Heart right ventricle (tissue), 16 donors: ENCODE results near the gene CAMK2A. TPM values are rescaled to one million over a fixed set of nuclear protein-coding genes. Genes with fewer than 3 reads are reported as not detected.

Experiments
- ATAC-seq, 8 donors: fragments of 200-7000 bp; cut with Tn5 transposase; one replicate each; pipeline ENCODE4 v1.9.1; 2020; ENCODE audit warnings: mild to moderate bottlenecking in 8 of 8, moderate library complexity in 8 of 8, moderate number of reproducible peaks in 1 of 8
- DNase-seq, 2 donors: peaks; one replicate each; pipeline ENCODE4 v3.0.0-alpha.2; 2020
- H3K27ac ChIP-seq, 10 donors: fragments of 200-600 bp; sonication (generic) in 2 of 10; one replicate each; pipeline versions ENCODE4 v1.5.0 to v1.8.0; 2020 to 2022; ENCODE audit warnings: mild to moderate bottlenecking in 3 of 10
- H3K27me3 ChIP-seq, 7 donors: fragments of 200-600 bp; one replicate each; pipeline ENCODE4 v1.8.0; 2021 to 2022; ENCODE audit warnings: mild to moderate bottlenecking in 2 of 7
- H3K36me3 ChIP-seq, 9 donors: fragments of 200-600 bp; sonication (generic) in 1 of 9; one replicate each; pipeline versions ENCODE4 v1.5.0 to v1.8.0; 2020 to 2022; ENCODE audit warnings: mild to moderate bottlenecking in 2 of 9
- H3K4me1 ChIP-seq, 9 donors: fragments of 200-600 bp; sonication (generic) in 1 of 9; one replicate each; pipeline versions ENCODE4 v1.5.0 to v1.8.0; 2020 to 2022; ENCODE audit warnings: mild to moderate bottlenecking in 4 of 9
- H3K4me3 ChIP-seq, 10 donors: fragments of 200-600 bp; sonication (generic) in 2 of 10; one replicate each; pipeline versions ENCODE4 v1.5.0 to v1.8.0; 2020 to 2022; ENCODE audit warnings: mild to moderate bottlenecking in 7 of 10, moderate library complexity in 2 of 10
- H3K9me3 ChIP-seq, 11 donors: fragments of 200-600 bp in 10 of 11; sonication (generic) in 2 of 11; one replicate each; pipeline versions ENCODE4 v1.5.0 to v1.8.0; 2013 to 2022; ENCODE audit warnings: mild to moderate bottlenecking in 2 of 11, control low read depth in 1 of 11, moderate library complexity in 1 of 11
- CTCF ChIP-seq, 9 donors: fragments of 200-600 bp; sonication (generic) in 2 of 9; IDR thresholded peaks; one replicate each; pipeline versions ENCODE4 v1.5.0 to v1.8.0; 2021 to 2022; ENCODE audit warnings: antibody characterized with exemption in 9 of 9, mild to moderate bottlenecking in 5 of 9, moderate library complexity in 1 of 9
- WGBS, 2 donors: extraction: QIAGEN DNeasy Blood & Tissue Kit; methylation state at CpG; one replicate each; pipeline ENCODE4 v1.1.7; 2013; ENCODE audit warnings: inconsistent platforms in 1 of 2; 5-methylcytosine and 5-hydroxymethylcytosine counted together
- intact Hi-C, 10 donors: fragments of 100-400 bp; cut with DNase I; formaldehyde crosslinking; loops; one replicate each; pipeline versions ENCODE4 v1.11.1 to v1.14.2; 2022
- polyA plus RNA-seq, 2 donors: library from polyadenylated mRNA; stranded (reverse); fragments of 200-250 nt; gene quantifications; one replicate each; pipeline ENCODE4 v1.2.3, GENCODE V29; 2013
- total RNA-seq, 10 donors: library from RNA; stranded (reverse); fragmentation: NEBNext Ultra II Directional in 3 of 10; extraction: Animal tissue kit (Norgen Biotek cat#: 25700) in 3 of 10; gene quantifications; one replicate each; pipeline versions ENCODE4 v1.2.1 to v1.2.4, GENCODE V29; 2021 to 2023
- donor health status: Arrhythmogenic right ventricular cardiomyopathy.
- donor health status: ischemic (EF 13 %, LVEDD 7.1; RV severe dilation, severe dysfunction).
- donor health status: healthy with polysubstance abuse.
- donor health status: DM: no; HTN: yes; CAD: no.
- donor health status: DM: no; HTN: no; CAD: no.
- donor health status: ischemic (EF 25% LVEDD 6.9; RV normal size, moderate dysfunction).
- donor health status: ischemic (EF 25% LVEDD 5.7; RV mildly dilated, moderate dysfunction).
- donor health status: healthy.
- donor health status: DM: yes; HTN: yes; CAD: no.
- donor health status: Ischemic cardiomyopathy.
- donor health status: ischemic (EF 35%, LVEDD 5.7; RV mildly dilated, moderate dysfunction).
- donor health status: nonischemic (EF 11% LVEDD 7.7; RV severe dilation, severe dysfunction).
- donor health status: DM: yes; HTN: yes; CAD: no.
- donor health status: PGD.
- donor health status: ischemic (EF 29% LVEDD 5.4; RV normal size, mild dysfunction).
- donor health status: nonischemic (EF 23%, LVEDD 6.1; RV moderate dilation, normal function).

CAMK2A gene
- total and polyA plus RNA-seq, 12 donors: 1.2 to 25.7 (median 17.9) TPM

DNA sequence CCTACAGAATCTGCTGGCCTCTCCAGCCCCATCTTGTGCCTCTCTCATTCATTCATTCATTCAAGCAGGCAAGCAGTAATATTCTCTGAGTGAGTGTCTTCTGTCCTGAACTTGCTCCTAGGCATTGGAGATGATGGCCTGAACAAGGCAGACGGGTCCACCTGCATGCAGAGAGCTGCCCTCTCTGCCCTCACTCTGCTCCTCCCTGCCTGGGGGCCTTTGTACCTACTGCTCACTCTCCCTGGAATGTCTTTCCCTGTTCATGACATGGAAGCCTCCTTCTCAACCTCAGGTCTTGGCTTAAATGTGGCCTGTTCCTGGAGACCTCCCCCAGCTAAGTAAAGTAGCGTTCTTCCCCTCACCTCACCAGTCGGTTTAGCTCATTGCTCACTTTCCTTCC, 116.4 kb downstream of the CAMK2A start:
- H3K36me3 ChIP-seq: no peaks in the 10 kb centered on the region
- 86 to 96% methylated on average over 3 of the region's 3 CpGs for WGBS, 2 donors
- H3K4me1 ChIP-seq: peaks cover 0 to 32% (median 6%) of the 10 kb centered on the region in 9 donors
- intact Hi-C loops: loop anchor here in 1 of 10 donors (10.0 kb wide), 1 partner anchor 362 kb away; no protein-coding TSS in a partner anchor
- H3K9me3 ChIP-seq: no peaks in the 10 kb centered on the region
- H3K4me3 ChIP-seq: no peak overlapping the region
- TF ChIP-seq CTCF (IDR thresholded peaks at IDR 0.05): no peak
- H3K27me3 ChIP-seq: peaks cover 0 to 15% (median 0%) of the 10 kb centered on the region in 7 donors
- DNase-seq: no peak
- ATAC-seq: no peak
- no peak overlapping the region for H3K27ac ChIP-seq

DNA sequence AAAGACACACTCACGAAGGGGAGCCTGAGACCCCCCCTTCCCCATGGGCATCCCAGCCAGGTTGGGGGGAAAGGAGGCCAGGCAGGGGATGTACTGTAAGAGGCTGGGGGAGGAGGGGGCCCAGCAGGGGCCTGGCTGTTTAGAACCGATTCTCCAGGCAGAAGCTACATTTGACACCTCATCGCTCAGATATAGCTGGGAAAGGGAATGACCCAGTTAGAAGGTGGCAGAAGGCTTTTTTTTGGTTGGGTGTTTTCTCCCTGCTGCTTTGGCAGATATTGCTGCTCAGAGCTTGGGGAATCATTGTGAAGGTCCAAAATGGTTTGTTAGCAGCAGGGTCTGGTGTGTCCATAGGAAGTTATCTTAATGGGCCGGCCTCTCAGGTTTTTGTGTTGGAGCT, 117.0 kb downstream of the CAMK2A start:
- H3K27me3 ChIP-seq: peaks cover 0 to 21% (median under 1%) of the 10 kb centered on the region in 7 donors
- H3K4me1 ChIP-seq: peaks cover 0 to 36% (median 6%) of the 10 kb centered on the region in 9 donors
- DNase-seq (no peak), ATAC-seq (no peak)
- TF ChIP-seq CTCF (IDR thresholded peaks at IDR 0.05): no peak
- no peaks in the 10 kb centered on the region for H3K9me3 ChIP-seq
- H3K36me3 ChIP-seq: no peaks in the 10 kb centered on the region
- no peak overlapping the region for H3K27ac ChIP-seq
- intact Hi-C loops: loop anchor here in 1 of 10 donors (10.0 kb wide), 1 partner anchor 362 kb away; no protein-coding TSS in a partner anchor
- 89 to 95% methylated on average over 4 of the region's 4 CpGs for whole genome bisulfite sequencing, 2 donors
- H3K4me3 ChIP-seq: no peak overlapping the region

- Histone ChIP-seq H3K36me3 (no peaks in the 10 kb centered on the region), H3K27me3 (peaks cover 0 to 25% (median 5%) of the 10 kb centered on the region in 7 donors), H3K4me1 (peaks cover 0 to 34% (median 6%) of the 10 kb centered on the region in 9 donors), H3K4me3 (no peak overlapping the region), H3K9me3 (no peaks in the 10 kb centered on the region), H3K27ac (no peak overlapping the region)
- 69 to 82% methylated on average over 1 of the region's 1 CpG for WGBS, 2 donors
- no peak for DNase-seq
- intact Hi-C loops: loop anchor here in 1 of 10 donors (10.0 kb wide), 1 partner anchor 363 kb away; no protein-coding TSS in a partner anchor
- no peak for TF ChIP-seq CTCF (IDR thresholded peaks at IDR 0.05)
- no peak for ATAC-seq
Measured at GRCh38 chr5:150172145-150172544, 117.4 kb downstream of the CAMK2A start.

Other genes with a start within 250 kb of the CAMK2A start
- gene CSF1R, start 203.2 kb downstream of the CAMK2A start, total RNA-seq: 10 to 100 TPM in 7 of 10 donors, 1 to 10 TPM in 3; 6.8 to 83.9 (median 11.2) TPM
- gene CSF1R, start 203.2 kb downstream of the CAMK2A start, polyA plus RNA-seq: 1 to 10 TPM; 4.8 to 6.4 TPM
- 100 to 1,000 TPM in 1 of 10 donors, 10 to 100 TPM in 9; 15.5 to 101 (median 35.9) TPM for gene PDGFRB, start 133.9 kb downstream of the CAMK2A start, total RNA-seq
- 10 to 100 TPM; 49.1 to 54.3 TPM for gene PDGFRB, start 133.9 kb downstream of the CAMK2A start, polyA plus RNA-seq
- gene CDX1, start 123.0 kb downstream of the CAMK2A start, total RNA-seq: under 1 TPM in 1 of 10 donors, not detected in 9; 0.32 TPM
- under 1 TPM in 1 of 2 donors, not detected in 1; 0.13 TPM for gene CDX1, start 123.0 kb downstream of the CAMK2A start, polyA plus RNA-seq
- not detected for gene SLC6A7, start 99.7 kb downstream of the CAMK2A start, total RNA-seq
- not detected for gene SLC6A7, start 99.7 kb downstream of the CAMK2A start, polyA plus RNA-seq
- gene ARSI, start 13.1 kb upstream of the CAMK2A start, total RNA-seq: under 1 TPM in 9 of 10 donors, not detected in 1; 0.11 to 0.65 (median 0.32) TPM
- gene ARSI, start 13.1 kb upstream of the CAMK2A start, polyA plus RNA-seq: under 1 TPM in 1 of 2 donors, not detected in 1; 0.43 TPM
- gene TCOF1, start 67.9 kb upstream of the CAMK2A start, total RNA-seq: 10 to 100 TPM; 12.4 to 21.3 (median 14.3) TPM
- 10 to 100 TPM; 12.6 to 14.1 TPM for gene TCOF1, start 67.9 kb upstream of the CAMK2A start, polyA plus RNA-seq
- 1,000 to 10,000 TPM in 1 of 10 donors, 100 to 1,000 TPM in 9; 120 to 2,270 (median 303) TPM for gene CD74, start 123.1 kb upstream of the CAMK2A start, total RNA-seq
- 100 to 1,000 TPM; 211 to 298 TPM for gene CD74, start 123.1 kb upstream of the CAMK2A start, polyA plus RNA-seq
- 1,000 to 10,000 TPM in 9 of 10 donors, 100 to 1,000 TPM in 1; 984 to 1,344 (median 1,239) TPM for gene RPS14, start 160.0 kb upstream of the CAMK2A start, total RNA-seq
- 1,000 to 10,000 TPM; 1,373 to 4,233 TPM for gene RPS14, start 160.0 kb upstream of the CAMK2A start, polyA plus RNA-seq
- 10 to 100 TPM; 50.3 to 86.1 (median 61.5) TPM for gene NDST1, start 218.4 kb upstream of the CAMK2A start, total RNA-seq
- gene NDST1, start 218.4 kb upstream of the CAMK2A start, polyA plus RNA-seq: 10 to 100 TPM; 14.8 to 15.9 TPM